Right cardiac atrium (tissue), 5 donors: ENCODE measurements around the gene IGF1R. TPM values are rescaled to one million over a fixed set of nuclear protein-coding genes. Genes with fewer than 3 reads are reported as not detected.
A peak's percentile ranks its signal among the peaks of the same experiment; 100 is the strongest.

Experiments used
- ATAC-seq, 2 donors: fragments of 200-7000 bp; cut with Tn5 transposase; one replicate each; pipeline versions ENCODE4 v1.8.0 to v1.9.1; 2020; ENCODE audit warnings: moderate library complexity in 2 of 2, mild to moderate bottlenecking in 1 of 2
- DNase-seq, 3 donors: peaks; one replicate each; pipeline ENCODE4 v3.0.0-alpha.2; 2020
- H3K27ac ChIP-seq: one replicate; pipeline ENCODE4 v1.5.1; 2013; ENCODE audit warnings: mild to moderate bottlenecking, low read length, control low read depth, moderate library complexity
- H3K27me3 ChIP-seq: one replicate; pipeline ENCODE4 v1.6.1; 2013; ENCODE audit not compliant: control insufficient read depth, insufficient read depth
- H3K4me1 ChIP-seq: one replicate; pipeline ENCODE4 v1.6.1; 2013; ENCODE audit warnings: low read length; ENCODE audit not compliant: control insufficient read depth, insufficient read depth
- H3K4me3 ChIP-seq: one replicate; pipeline ENCODE4 v1.5.1; 2013; ENCODE audit warnings: low read length, control low read depth
- H3K9me3 ChIP-seq: one replicate; pipeline ENCODE4 v1.6.1; 2013; ENCODE audit warnings: low read length; ENCODE audit not compliant: control insufficient read depth
- WGBS: extraction: QIAGEN DNeasy Blood & Tissue Kit; methylation state at CpG from one replicate; pipeline ENCODE4 v1.1.7; 2013; 5-methylcytosine and 5-hydroxymethylcytosine counted together
- intact Hi-C, 4 donors: fragments of 100-400 bp; cut with DNase I; formaldehyde crosslinking; loops; one replicate each; pipeline versions ENCODE4 v1.11.0 to v1.14.0; 2022 to 2023
- polyA plus RNA-seq: library from polyadenylated mRNA; stranded (reverse); fragments of 200-250 nt; gene quantifications from one replicate; pipeline ENCODE4 v1.2.3, GENCODE V29; 2013
- total RNA-seq, 4 donors: library from RNA; stranded (reverse); fragmentation: NEBNext Ultra II Directional; extraction: Animal tissue kit (Norgen Biotek cat#: 25700); gene quantifications; one replicate each; pipeline ENCODE4 v1.2.1, GENCODE V29; 2021
- donor health status: healthy with polysubstance abuse.
- donor health status: DM: no; HTN: yes; CAD: no.
- donor health status: DM: no; HTN: no; CAD: no.
- donor health status: DM: no; HTN: yes; CAD: no; lungs with severe emphysema.
- donor health status: DM: yes; HTN: yes; CAD: no.

The IGF1R gene
- total and polyA plus RNA-seq, 5 donors: 9.0 to 52.3 (median 34.4) TPM

GRCh38 chr15:98658831-98659699, 10.7 kb downstream of the IGF1R start:
- WGBS: 41% methylated on average over 7 of the region's 7 CpGs
- intact Hi-C loops: loop anchor here in 2 of 4 donors (10.0 kb wide), 2 partner anchors 66 to 116 kb away; no protein-coding TSS in a partner anchor
- Histone ChIP-seq H3K27ac (no peak overlapping the region), H3K4me1 (peaks cover 6% of the 10 kb centered on the region), H3K27me3 (no peaks in the 10 kb centered on the region), H3K9me3 (no peaks in the 10 kb centered on the region), H3K4me3 (no peak overlapping the region)
- ATAC-seq: peak; percentile 66 to 79
- peak in 1 of 3 donors; percentile 39 for DNase-seq

GRCh38 chr15:98660055-98660454, 11.7 kb downstream of the IGF1R start:
- no peaks in the 10 kb centered on the region for H3K9me3 ChIP-seq
- DNase-seq (no peak), ATAC-seq (peak in 1 of 2 donors; percentile 10)
- 63% methylated on average over 3 of the region's 3 CpGs for WGBS
- no peak overlapping the region for H3K27ac ChIP-seq
- intact Hi-C loops: loop anchor here in 1 of 4 donors (5.0 kb wide), 1 partner anchor 117 kb away; no protein-coding TSS in a partner anchor
- peaks cover 6% of the 10 kb centered on the region for H3K4me1 ChIP-seq
- H3K4me3 ChIP-seq: no peak overlapping the region
- H3K27me3 ChIP-seq: no peaks in the 10 kb centered on the region

GRCh38 chr15:98663045-98663444, 14.7 kb downstream of the IGF1R start:
- H3K27ac ChIP-seq: no peak overlapping the region
- DNase-seq (no peak), ATAC-seq (no peak)
- no peaks in the 10 kb centered on the region for H3K27me3 ChIP-seq
- no peaks in the 10 kb centered on the region for H3K9me3 ChIP-seq
- H3K4me1 ChIP-seq: peaks cover 4% of the 10 kb centered on the region
- H3K4me3 ChIP-seq: no peak overlapping the region
- intact Hi-C loops: loop anchor here in 1 of 4 donors (5.0 kb wide), 1 partner anchor 114 kb away; no protein-coding TSS in a partner anchor
- 93% methylated on average over 6 of the region's 6 CpGs for WGBS

GRCh38 chr15:98663606-98664005, 15.3 kb downstream of the IGF1R start:
- Histone ChIP-seq H3K4me1 (peaks cover 6% of the 10 kb centered on the region), H3K4me3 (no peak overlapping the region), H3K9me3 (no peaks in the 10 kb centered on the region), H3K27ac (no peak overlapping the region), H3K27me3 (no peaks in the 10 kb centered on the region)
- intact Hi-C loops: loop anchor here in 1 of 4 donors (5.0 kb wide), 1 partner anchor 114 kb away; no protein-coding TSS in a partner anchor
- WGBS: 75% methylated on average over 8 of the region's 8 CpGs
- ATAC-seq: no peak
- DNase-seq: peak in 1 of 3 donors; percentile 33

GRCh38 chr15:98666441-98666840, 18.1 kb downstream of the IGF1R start:
- intact Hi-C loops: no loop called here
- DNase-seq (no peak), ATAC-seq (no peak)
- no peak overlapping the region for H3K27ac ChIP-seq
- no peaks in the 10 kb centered on the region for H3K9me3 ChIP-seq
- whole genome bisulfite sequencing: 95% methylated on average over 6 of the region's 6 CpGs
- peaks cover 19% of the 10 kb centered on the region for H3K4me1 ChIP-seq
- H3K4me3 ChIP-seq: no peak overlapping the region
- H3K27me3 ChIP-seq: no peaks in the 10 kb centered on the region

- Histone ChIP-seq H3K4me1 (peaks cover 19% of the 10 kb centered on the region), H3K4me3 (no peak overlapping the region), H3K27ac (no peak overlapping the region), H3K27me3 (no peaks in the 10 kb centered on the region), H3K9me3 (no peaks in the 10 kb centered on the region)
- ATAC-seq: no peak
- no peak for DNase-seq
- 91% methylated on average over 7 of the region's 7 CpGs for WGBS
- intact Hi-C loops: no loop called here
Measured at GRCh38 chr15:98666841-98667240, 18.5 kb downstream of the IGF1R start.

GRCh38 chr15:98667521-98668179, 19.3 kb downstream of the IGF1R start:
- peak in 1 of 2 donors; percentile 25 for ATAC-seq
- Histone ChIP-seq H3K9me3 (no peaks in the 10 kb centered on the region), H3K27me3 (no peaks in the 10 kb centered on the region), H3K27ac (peak overlapping the region; percentile 1), H3K4me3 (no peak overlapping the region), H3K4me1 (peaks cover 19% of the 10 kb centered on the region)
- intact Hi-C loops: no loop called here
- peak in 1 of 3 donors; percentile 43 for DNase-seq
- WGBS: 81% methylated on average over 13 of the region's 13 CpGs

- ATAC-seq (no peak), DNase-seq (no peak)
- intact Hi-C loops: no loop called here
- Histone ChIP-seq H3K9me3 (no peaks in the 10 kb centered on the region), H3K4me1 (peaks cover 21% of the 10 kb centered on the region), H3K4me3 (no peak overlapping the region), H3K27ac (peak overlapping the region; percentile 69), H3K27me3 (no peaks in the 10 kb centered on the region)
- WGBS: 47% methylated on average over 10 of the region's 10 CpGs
Measured at GRCh38 chr15:98668566-98669308, 20.4 kb downstream of the IGF1R start.

GRCh38 chr15:98669638-98670037, 21.3 kb downstream of the IGF1R start:
- H3K27me3 ChIP-seq: no peaks in the 10 kb centered on the region
- H3K4me3 ChIP-seq: no peak overlapping the region
- H3K4me1 ChIP-seq: peaks cover 21% of the 10 kb centered on the region
- no peaks in the 10 kb centered on the region for H3K9me3 ChIP-seq
- peak overlapping the region; percentile 69 for H3K27ac ChIP-seq
- 80% methylated on average over 7 of the region's 7 CpGs for WGBS
- no peak for DNase-seq
- ATAC-seq: peak; percentile 6 to 10
- intact Hi-C loops: no loop called here

- ATAC-seq: peak; percentile 11 to 38
- 41% methylated on average over 6 of the region's 6 CpGs for WGBS
- Histone ChIP-seq H3K4me1 (peaks cover 21% of the 10 kb centered on the region), H3K27me3 (no peaks in the 10 kb centered on the region), H3K4me3 (peak overlapping the region; percentile 13), H3K9me3 (no peaks in the 10 kb centered on the region), H3K27ac (peak overlapping the region; percentile 97)
- no peak for DNase-seq
- intact Hi-C loops: no loop called here
Measured at GRCh38 chr15:98671060-98672008, 23.0 kb downstream of the IGF1R start.
